ENCODE data around the gene DHRSX.
"Not testable (repeated sequence)": the region's sequence is repeated elsewhere in the genome, so short reads cannot be mapped to it uniquely, and the experiment has no call there.

DHRSX gene

GRCh38 chrX:2342874-2343273, 157.9 kb downstream of the DHRSX start:
- no peak for DNase-seq

GRCh38 chrX:2342281-2342688, 158.5 kb downstream of the DHRSX start:
- no peak for DNase-seq

GRCh38 chrX:2340991-2341390, 159.8 kb downstream of the DHRSX start:
- no peak for DNase-seq

- no peak for DNase-seq
Observed at GRCh38 chrX:2336181-2336580, 164.6 kb downstream of the DHRSX start.

- no peak for DNase-seq
Observed at GRCh38 chrX:2334237-2334636, 166.5 kb downstream of the DHRSX start.

- DNase-seq, result no peak
Observed at GRCh38 chrX:2332252-2332651, 168.5 kb downstream of the DHRSX start.

- DNase-seq, result no peak
Observed at GRCh38 chrX:2330910-2331309, 169.9 kb downstream of the DHRSX start.

- DNase-seq, result no peak
Observed at GRCh38 chrX:2330487-2330886, 170.3 kb downstream of the DHRSX start.

- DNase-seq, result no peak
Observed at GRCh38 chrX:2327423-2327822, 173.4 kb downstream of the DHRSX start.

GRCh38 chrX:2325076-2325784, 175.5 kb downstream of the DHRSX start:
- peak in 1 of 2 experiments; percentile 2 for DNase-seq

GRCh38 chrX:2324151-2324550, 176.6 kb downstream of the DHRSX start:
- DNase-seq, result no peak

- no peak for DNase-seq
Observed at GRCh38 chrX:2321411-2321810, 179.4 kb downstream of the DHRSX start.

- DNase-seq, result no peak
Observed at GRCh38 chrX:2320580-2321327, 180.0 kb downstream of the DHRSX start.

GRCh38 chrX:2320089-2320488, 180.7 kb downstream of the DHRSX start:
- no peak for DNase-seq

GRCh38 chrX:2318371-2318770, 182.4 kb downstream of the DHRSX start:
- no peak for DNase-seq

- no peak for DNase-seq
Observed at GRCh38 chrX:2317527-2318055, 183.2 kb downstream of the DHRSX start.

- DNase-seq, result no peak
Observed at GRCh38 chrX:2316534-2316933, 184.2 kb downstream of the DHRSX start.

GRCh38 chrX:2315434-2315833, 185.3 kb downstream of the DHRSX start:
- no peak for DNase-seq

- no peak for DNase-seq
Observed at GRCh38 chrX:2314831-2315365, 185.9 kb downstream of the DHRSX start.

- DNase-seq, result no peak
Observed at GRCh38 chrX:2313864-2314640, 186.7 kb downstream of the DHRSX start.

GRCh38 chrX:2312061-2312591, 188.7 kb downstream of the DHRSX start:
- DNase-seq, result not testable (repeated sequence)

GRCh38 chrX:2311501-2311900, 189.3 kb downstream of the DHRSX start:
- DNase-seq, result no peak

- DNase-seq, result no peak
Observed at GRCh38 chrX:2301901-2302300, 198.9 kb downstream of the DHRSX start.

Data from stimulated activated CD4-positive, alpha-beta T cell treated with anti-CD3 and anti-CD28 coated beads, Interleukin-4, amount 100 ng/mL, for 4 hours (primary cell).